ENCODE measurements around the gene EML2.

DNA sequence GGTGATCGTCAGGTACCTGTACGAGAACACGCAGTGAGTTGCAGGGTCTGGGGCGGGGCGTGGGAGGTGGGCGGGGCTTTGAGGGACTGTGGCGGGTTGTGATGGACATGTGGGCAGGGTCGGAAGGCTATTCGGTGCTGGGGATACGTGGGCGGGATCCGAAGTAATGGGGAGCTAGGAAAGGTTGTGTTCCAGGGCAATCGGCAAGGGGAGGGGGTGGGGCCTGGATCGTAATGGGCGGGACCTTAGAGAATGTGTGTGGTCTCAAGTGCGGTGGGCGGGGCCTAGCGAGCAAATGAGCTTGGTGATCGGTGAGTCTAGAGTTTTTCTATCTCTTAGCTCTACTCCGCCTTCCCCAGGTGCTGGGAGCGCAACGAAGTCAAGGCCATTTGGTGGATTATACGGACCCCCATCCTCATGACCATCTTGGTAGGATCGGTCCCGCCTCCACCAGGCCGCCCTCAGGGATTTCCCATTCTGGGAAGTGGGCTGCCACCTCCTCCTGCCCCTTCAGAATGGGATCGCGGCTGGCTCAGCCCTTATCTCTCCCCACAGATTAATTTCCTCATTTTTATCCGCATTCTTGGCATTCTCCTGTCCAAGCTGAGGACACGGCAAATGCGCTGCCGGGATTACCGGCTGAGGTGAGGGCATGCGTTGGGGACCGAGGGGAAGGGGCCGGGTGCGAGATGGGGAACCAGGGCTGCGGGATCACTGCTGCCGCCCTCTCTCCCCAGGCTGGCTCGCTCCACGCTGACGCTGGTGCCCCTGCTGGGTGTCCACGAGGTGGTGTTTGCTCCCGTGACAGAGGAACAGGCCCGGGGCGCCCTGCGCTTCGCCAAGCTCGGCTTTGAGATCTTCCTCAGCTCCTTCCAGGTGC lies 38.4 kb upstream of the EML2 start:
- TF ChIP-seq, protein P1, sequence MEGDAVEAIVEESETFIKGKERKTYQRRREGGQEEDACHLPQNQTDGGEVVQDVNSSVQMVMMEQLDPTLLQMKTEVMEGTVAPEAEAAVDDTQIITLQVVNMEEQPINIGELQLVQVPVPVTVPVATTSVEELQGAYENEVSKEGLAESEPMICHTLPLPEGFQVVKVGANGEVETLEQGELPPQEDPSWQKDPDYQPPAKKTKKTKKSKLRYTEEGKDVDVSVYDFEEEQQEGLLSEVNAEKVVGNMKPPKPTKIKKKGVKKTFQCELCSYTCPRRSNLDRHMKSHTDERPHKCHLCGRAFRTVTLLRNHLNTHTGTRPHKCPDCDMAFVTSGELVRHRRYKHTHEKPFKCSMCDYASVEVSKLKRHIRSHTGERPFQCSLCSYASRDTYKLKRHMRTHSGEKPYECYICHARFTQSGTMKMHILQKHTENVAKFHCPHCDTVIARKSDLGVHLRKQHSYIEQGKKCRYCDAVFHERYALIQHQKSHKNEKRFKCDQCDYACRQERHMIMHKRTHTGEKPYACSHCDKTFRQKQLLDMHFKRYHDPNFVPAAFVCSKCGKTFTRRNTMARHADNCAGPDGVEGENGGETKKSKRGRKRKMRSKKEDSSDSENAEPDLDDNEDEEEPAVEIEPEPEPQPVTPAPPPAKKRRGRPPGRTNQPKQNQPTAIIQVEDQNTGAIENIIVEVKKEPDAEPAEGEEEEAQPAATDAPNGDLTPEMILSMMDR (conservative IDR thresholded peaks at IDR 0.05 in 1 of 2, IDR thresholded peaks at IDR 0.05 in 1 of 2; ENCODE audit: extremely low read depth in 1 of 2, insufficient read depth in 1 of 2, low read depth in 1 of 2, low read length in 2 of 2) = no peak
- TF ChIP-seq EZH2 (IDR thresholded peaks at IDR 0.05; ENCODE audit: borderline replicate concordance, low read length) = no peak
